ENCODE results near the gene HNRNPA1. TPM values are rescaled to one million over a fixed set of nuclear protein-coding genes. Genes with fewer than 3 reads are reported as not detected.
"Not testable (repeated sequence)": the region's sequence is repeated elsewhere in the genome, so short reads cannot be mapped to it uniquely, and the experiment has no call there.

The HNRNPA1 gene
- total RNA-seq, 1 experiment from 2014 or later, result 382 TPM

DNA sequence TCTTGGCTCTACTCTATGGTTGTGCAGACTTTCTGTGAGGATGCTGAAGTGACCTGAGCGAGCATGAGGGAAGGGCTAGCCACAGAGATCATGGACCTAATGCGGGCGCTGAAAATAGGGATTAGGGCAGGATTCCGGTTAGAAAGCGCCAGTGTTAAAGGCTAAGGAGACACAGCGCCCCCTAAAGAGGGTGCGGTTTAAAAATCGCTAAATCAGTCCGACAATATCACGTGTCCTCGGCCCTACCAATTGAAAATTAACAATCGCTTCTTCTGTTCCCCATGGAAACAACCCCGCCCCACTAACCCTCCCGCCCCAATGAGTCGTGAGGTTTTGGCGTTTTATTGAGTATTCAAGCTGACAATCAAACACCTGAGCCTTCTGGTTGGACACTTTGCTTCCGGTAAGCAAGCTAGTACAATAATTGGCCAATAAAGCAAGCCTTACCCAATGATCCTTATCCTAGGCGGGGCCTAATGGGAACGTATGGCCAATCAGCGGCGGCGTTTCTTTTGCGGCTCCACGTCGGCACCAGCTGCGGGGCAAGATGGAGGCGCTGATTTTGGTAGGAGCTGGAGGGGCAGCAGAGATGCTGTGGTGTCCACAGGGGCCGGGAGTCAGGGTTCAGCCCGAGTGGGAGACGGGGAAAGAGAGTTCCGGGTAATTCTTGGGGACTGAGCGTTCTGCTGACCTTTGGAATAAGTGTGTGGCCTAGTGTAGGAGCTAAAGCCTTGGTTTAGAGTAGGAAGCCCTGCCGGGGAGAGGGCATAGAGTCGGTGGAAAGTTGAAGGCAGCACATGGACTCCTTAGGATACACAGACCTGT is 44.3 kb downstream of the HNRNPA1 start, which contains the start of gene COPZ1:
COPZ1 (plus strand) TSS at position 515 of the 825 bp plus-strand sequence; CDS start at position 548, 33 bp downstream.
- no peaks in the 10 kb centered on the region for H3K9me3 ChIP-seq (replicated peaks)
- H3K4me1 ChIP-seq (replicated peaks), result peaks cover 8% of the 10 kb centered on the region
- H3K36me3 ChIP-seq, result peaks cover 24% of the 10 kb centered on the region
- H3K27ac ChIP-seq, result peak within 1 kb of the TSS; percentile 79
- peak within 1 kb of the TSS; percentile 67 for H3K4me3 ChIP-seq
- DNase-seq (ENCODE audit: low read depth in 1 of 2, low spot score in 2 of 2), result peak; percentile 95 to 97
- no peaks in the 10 kb centered on the region for H3K27me3 ChIP-seq (replicated peaks)

DNA sequence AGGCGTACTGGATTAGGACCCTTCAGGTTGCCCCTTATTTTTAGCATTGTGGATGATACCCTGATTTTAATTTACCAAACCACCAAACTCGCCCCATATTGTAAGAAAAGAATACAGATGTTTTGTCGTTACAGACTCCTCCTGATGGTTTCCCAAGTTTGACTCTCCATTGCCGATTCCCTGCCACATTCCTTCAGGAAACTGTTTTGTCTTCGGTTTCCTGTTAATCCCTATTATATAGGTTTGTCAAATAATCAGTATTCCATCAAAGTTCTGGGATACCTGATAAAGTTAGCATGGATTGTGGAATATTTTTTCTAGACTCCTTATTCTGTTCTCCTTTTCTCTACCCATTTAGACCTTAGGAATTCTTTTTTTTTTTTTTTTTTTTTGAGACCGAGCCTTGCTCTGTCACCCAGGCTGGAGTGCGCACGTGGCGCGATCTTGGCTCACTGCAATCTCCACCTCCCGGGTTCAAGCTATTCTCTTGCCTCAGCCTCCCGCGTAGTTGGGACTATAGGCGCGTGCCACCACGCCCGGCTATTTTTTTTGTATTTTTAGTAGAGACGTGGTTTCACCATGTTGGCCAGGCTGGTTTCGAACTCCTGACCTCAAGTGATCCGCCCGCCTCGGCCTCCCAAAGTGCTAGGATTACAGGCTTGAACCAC is 45.0 kb downstream of the HNRNPA1 start:
- peak overlapping the region; percentile 79 for H3K27ac ChIP-seq
- H3K4me1 ChIP-seq (replicated peaks); DNase-seq (ENCODE audit: low read depth in 1 of 2, low spot score in 2 of 2); H3K27me3 ChIP-seq (replicated peaks); H3K9me3 ChIP-seq (replicated peaks): not testable (repeated sequence)
- peak overlapping the region; percentile 67 for H3K4me3 ChIP-seq
- peaks cover 24% of the 10 kb centered on the region for H3K36me3 ChIP-seq

DNA sequence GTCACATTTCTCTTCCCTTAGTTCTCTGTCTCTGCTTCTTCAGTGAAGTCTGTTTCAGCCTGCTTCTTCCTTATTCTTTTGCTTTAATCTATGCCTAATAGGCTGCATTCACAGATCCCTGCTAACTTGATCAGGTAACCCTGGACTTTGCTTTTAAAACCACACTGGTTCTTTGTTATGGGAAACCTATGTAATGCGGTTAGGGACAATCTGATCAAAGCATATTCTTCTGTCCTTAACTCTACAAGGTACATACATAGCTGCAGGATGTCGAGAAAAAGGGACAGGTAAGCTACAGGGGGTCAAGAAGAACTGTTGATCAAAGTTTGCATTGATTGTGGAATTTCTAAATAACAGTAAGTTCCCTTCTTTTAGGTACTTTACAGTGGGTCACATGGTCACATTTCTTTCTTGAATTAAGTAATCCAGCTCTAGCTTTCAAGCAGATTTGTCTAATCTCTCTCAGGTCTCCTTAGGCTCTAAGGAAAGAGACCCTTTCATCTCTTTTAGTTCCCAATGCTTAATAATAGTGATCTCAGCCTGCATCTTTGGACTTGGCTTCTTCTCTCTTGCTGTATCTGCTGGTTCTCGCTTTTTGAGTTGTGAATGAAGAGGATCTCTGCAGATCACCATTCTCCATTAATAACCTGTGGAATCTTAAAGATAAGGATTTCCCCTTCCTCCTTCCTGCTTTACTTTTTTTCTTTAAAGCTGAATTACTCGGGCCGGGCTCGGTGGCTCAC is 48.2 kb downstream of the HNRNPA1 start:
- Histone ChIP-seq H3K27ac (no peak overlapping the region), H3K4me3 (no peak overlapping the region), H3K36me3 (peaks cover 30% of the 10 kb centered on the region), H3K9me3 (replicated peaks) (no peaks in the 10 kb centered on the region), H3K27me3 (replicated peaks) (no peaks in the 10 kb centered on the region), H3K4me1 (replicated peaks) (peaks cover 8% of the 10 kb centered on the region)
- DNase-seq (ENCODE audit: low read depth in 1 of 2, low spot score in 2 of 2), result no peak

DNA sequence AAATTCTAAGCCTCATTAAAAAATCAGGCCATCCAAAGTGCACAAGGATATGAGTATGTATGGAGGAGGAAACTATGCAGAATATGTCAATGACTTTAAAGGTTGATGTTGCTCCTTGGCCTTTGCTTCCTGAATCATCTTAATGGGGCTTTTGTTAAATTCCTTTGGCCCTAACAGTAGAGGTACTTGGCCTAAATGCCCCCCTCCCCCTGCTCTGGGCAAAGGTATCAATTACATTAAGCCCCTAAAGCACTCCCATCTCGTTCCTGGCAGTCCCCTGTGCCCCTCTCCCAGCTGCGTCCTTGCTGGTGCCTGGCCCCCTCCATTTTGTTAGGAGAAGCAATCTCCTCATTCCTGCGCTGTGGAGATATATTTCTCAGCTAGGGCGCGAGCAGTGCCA is 49.2 kb downstream of the HNRNPA1 start:
- H3K36me3 ChIP-seq, result peaks cover 30% of the 10 kb centered on the region

DNA sequence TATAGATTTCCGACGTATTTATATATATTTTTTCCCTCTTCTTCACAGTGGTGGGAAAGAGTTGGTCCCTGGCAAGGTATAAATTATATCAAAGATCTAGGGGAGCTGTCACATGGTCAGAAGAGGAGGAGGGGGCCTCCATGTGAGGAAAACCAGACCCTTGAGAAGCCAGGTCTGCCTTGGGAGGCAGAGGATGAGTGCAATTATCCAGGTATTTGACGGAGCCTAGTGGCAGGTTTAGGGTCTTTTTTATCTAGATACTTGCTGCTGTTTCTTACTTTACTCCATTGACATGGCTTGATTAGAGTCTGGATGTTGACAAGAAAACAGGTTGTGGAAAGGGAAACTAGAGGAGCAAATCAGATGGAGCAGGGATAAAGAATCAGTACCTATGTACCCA is 49.9 kb downstream of the HNRNPA1 start:
- no peaks in the 10 kb centered on the region for H3K27me3 ChIP-seq (replicated peaks)
- H3K9me3 ChIP-seq (replicated peaks), result no peaks in the 10 kb centered on the region
- H3K36me3 ChIP-seq, result peaks cover 26% of the 10 kb centered on the region
- 0 out of 2 replicates have a peak, but pooled peaks cover 5% of the 10 kb centered on the region for H3K4me1 ChIP-seq (replicated peaks)
- no peak for DNase-seq (ENCODE audit: low read depth in 1 of 2, low spot score in 2 of 2)
- H3K4me3 ChIP-seq, result no peak overlapping the region
- no peak overlapping the region for H3K27ac ChIP-seq

More for the DNA sequence above, 49.2 kb downstream of the HNRNPA1 start:
- H3K4me1 ChIP-seq (replicated peaks), result 0 out of 2 replicates have a peak, but pooled peaks cover 5% of the 10 kb centered on the region
- H3K27ac ChIP-seq, result no peak overlapping the region
- H3K27me3 ChIP-seq (replicated peaks), result no peaks in the 10 kb centered on the region
- DNase-seq (ENCODE audit: low read depth in 1 of 2, low spot score in 2 of 2), result no peak
- H3K4me3 ChIP-seq, result no peak overlapping the region
- no peaks in the 10 kb centered on the region for H3K9me3 ChIP-seq (replicated peaks)

- Histone ChIP-seq H3K4me1 (replicated peaks) (0 out of 2 replicates have a peak, but pooled peaks cover 1% of the 10 kb centered on the region), H3K36me3 (peaks cover 21% of the 10 kb centered on the region), H3K27ac (no peak overlapping the region), H3K4me3 (no peak overlapping the region), H3K9me3 (replicated peaks) (no peaks in the 10 kb centered on the region), H3K27me3 (replicated peaks) (no peaks in the 10 kb centered on the region)
- no peak for DNase-seq (ENCODE audit: low read depth in 1 of 2, low spot score in 2 of 2)
Observed at GRCh38 chr12:54331461-54331860, 50.9 kb downstream of the HNRNPA1 start.

GRCh38 chr12:54333420-54334034 is 53.0 kb downstream of the HNRNPA1 start:
- Histone ChIP-seq H3K4me1 (replicated peaks) (peaks cover 12% of the 10 kb centered on the region), H3K4me3 (no peak overlapping the region), H3K36me3 (peaks cover 19% of the 10 kb centered on the region), H3K9me3 (replicated peaks) (no peaks in the 10 kb centered on the region), H3K27me3 (replicated peaks) (no peaks in the 10 kb centered on the region), H3K27ac (no peak overlapping the region)
- no peak for DNase-seq (ENCODE audit: low read depth in 1 of 2, low spot score in 2 of 2)

Other genes starting within 250 kb of the HNRNPA1 start
- not detected in 2 replicates for gene HOXC5, start 247.7 kb upstream of the HNRNPA1 start, total RNA-seq (2014; rRNA removed; shearing (Covaris generic))
- gene HOXC4, start 226.9 kb upstream of the HNRNPA1 start, total RNA-seq (2014; rRNA removed; shearing (Covaris generic)), result 1.4 and 2.2 TPM in 2 replicates
- 35.9 and 50.6 TPM in 2 replicates for gene SMUG1, start 91.7 kb upstream of the HNRNPA1 start, total RNA-seq (2014; rRNA removed; shearing (Covaris generic))
- 42.6 and 71.6 TPM in 2 replicates for gene CBX5, start 604 bp upstream of the HNRNPA1 start, total RNA-seq (2014; rRNA removed; shearing (Covaris generic))
- not detected in 2 replicates for gene NFE2, start 20.3 kb downstream of the HNRNPA1 start, total RNA-seq (2014; rRNA removed; shearing (Covaris generic))
- 106 and 191 TPM in 2 replicates for gene COPZ1, start 44.4 kb downstream of the HNRNPA1 start, total RNA-seq (2014; rRNA removed; shearing (Covaris generic))
- not detected in 2 replicates for gene GPR84, start 83.8 kb downstream of the HNRNPA1 start, total RNA-seq (2014; rRNA removed; shearing (Covaris generic))
- gene ZNF385A, start 104.0 kb downstream of the HNRNPA1 start, total RNA-seq (2014; rRNA removed; shearing (Covaris generic)), result 0.31 and 0.42 TPM in 2 replicates
- gene ITGA5, start 138.5 kb downstream of the HNRNPA1 start, total RNA-seq (2014; rRNA removed; shearing (Covaris generic)), result 78.9 and 99.4 TPM in 2 replicates
- gene GTSF1, start 192.9 kb downstream of the HNRNPA1 start, total RNA-seq (2014; rRNA removed; shearing (Covaris generic)), result not detected in 2 replicates
- gene NCKAP1L, start 217.0 kb downstream of the HNRNPA1 start, total RNA-seq (2014; rRNA removed; shearing (Covaris generic)), result not detected in 2 replicates